Measurements from ENCODE around the gene ALG2. TPM values are rescaled to one million over a fixed set of nuclear protein-coding genes. Genes with fewer than 3 reads are reported as not detected.
A peak's percentile ranks its signal among the peaks of the same experiment; 100 is the strongest.

Gene ALG2
- total and polyA plus RNA-seq, 5 donors, result 13.1 to 26.3 (median 15.9) TPM

DNA sequence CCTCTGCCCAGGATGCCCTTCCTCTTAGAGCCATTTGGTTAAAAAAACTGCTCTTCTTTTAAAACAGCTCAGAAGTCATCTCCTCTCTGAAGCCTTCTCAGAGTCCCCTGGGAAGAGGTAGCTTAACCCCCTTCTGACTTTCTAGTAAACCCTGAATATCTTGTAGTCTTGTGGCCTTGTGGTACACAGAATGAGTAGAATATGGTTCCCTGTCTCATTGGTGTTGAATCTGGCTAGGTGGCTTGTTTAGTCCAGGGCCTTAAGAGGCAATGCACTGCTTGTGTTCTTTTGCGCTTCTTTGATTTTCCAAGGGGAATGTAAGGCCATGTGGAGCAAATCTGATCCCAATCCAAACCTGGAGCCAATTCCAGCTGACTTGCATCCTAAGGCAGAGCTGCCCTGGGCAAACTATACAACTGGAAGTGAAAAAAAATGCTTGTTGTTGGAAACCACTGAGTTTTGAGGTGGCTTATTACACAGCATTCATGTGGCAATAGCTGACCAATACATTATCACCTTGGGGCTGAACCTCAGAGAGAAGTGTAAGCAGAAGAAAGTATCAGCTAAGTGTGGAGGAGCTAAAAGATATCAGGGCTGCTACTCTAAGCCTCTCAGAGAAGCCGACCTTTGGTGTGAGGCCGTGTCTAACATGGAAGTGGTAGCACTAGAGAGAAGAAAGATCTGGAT, 31.0 kb downstream of the ALG2 start:
- intact Hi-C loops (cut with DNase I), result no loop called here
- DNase-seq (no peak), ATAC-seq (no peak)

DNA sequence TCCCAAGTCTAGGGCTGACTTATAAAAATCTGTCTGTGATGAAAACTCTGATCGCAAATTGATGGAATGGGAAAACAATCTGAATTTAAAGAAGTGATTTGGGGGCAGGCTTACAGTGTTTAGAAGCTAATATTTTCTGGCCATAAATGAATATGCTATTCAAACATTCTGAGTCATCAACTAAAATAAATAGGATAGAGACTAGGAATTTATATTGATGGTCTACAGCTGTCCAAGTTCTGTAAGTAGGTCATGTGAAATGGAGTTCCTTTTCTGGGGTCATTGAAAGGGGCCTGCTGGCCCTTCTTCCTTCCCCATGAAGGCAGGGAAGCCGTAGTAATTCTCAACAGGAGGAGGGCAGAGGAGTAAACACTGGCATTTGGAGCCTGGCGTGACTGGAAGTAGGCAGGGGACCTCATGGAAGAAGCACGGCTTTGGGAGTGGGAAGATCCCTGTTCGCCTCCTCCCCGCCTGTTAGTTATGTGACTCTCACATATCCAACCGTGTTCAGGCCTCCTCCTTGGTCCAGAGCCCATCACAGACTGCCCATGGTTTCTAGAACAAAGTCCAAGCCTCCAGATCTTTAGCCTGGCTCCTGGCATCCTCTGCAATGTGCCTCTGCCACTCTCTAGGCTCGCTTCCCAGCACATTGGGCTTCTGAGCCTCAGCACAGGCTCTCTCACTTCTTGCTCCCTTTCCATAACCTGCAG, 31.7 kb downstream of the ALG2 start:
- DNase-seq (no peak), ATAC-seq (no peak)
- Histone ChIP-seq H3K9me3 (ENCODE audit: control insufficient read depth, low read length) (no peaks in the 10 kb centered on the region), H3K27me3 (ENCODE audit: control insufficient read depth, insufficient read depth) (no peaks in the 10 kb centered on the region), H3K27ac (ENCODE audit: low read length) (no peak overlapping the region), H3K4me1 (ENCODE audit: control insufficient read depth, insufficient read depth, low read length) (no peaks in the 10 kb centered on the region), H3K4me3 (ENCODE audit: low read length) (no peak overlapping the region)
- intact Hi-C loops (cut with DNase I), result loop anchor here in 1 of 4 donors (10.0 kb wide), 1 partner anchor 625 kb away; no protein-coding TSS in a partner anchor
- WGBS, result 75% methylated on average over 8 of the region's 8 CpGs

More for the DNA sequence above, 31.0 kb downstream of the ALG2 start:
- Histone ChIP-seq H3K4me3 (ENCODE audit: low read length) (no peak overlapping the region), H3K4me1 (ENCODE audit: control insufficient read depth, insufficient read depth, low read length) (no peaks in the 10 kb centered on the region), H3K9me3 (ENCODE audit: control insufficient read depth, low read length) (no peaks in the 10 kb centered on the region), H3K27me3 (ENCODE audit: control insufficient read depth, insufficient read depth) (no peaks in the 10 kb centered on the region), H3K27ac (ENCODE audit: low read length) (no peak overlapping the region)
- 96% methylated on average over 3 of the region's 3 CpGs for WGBS

DNA sequence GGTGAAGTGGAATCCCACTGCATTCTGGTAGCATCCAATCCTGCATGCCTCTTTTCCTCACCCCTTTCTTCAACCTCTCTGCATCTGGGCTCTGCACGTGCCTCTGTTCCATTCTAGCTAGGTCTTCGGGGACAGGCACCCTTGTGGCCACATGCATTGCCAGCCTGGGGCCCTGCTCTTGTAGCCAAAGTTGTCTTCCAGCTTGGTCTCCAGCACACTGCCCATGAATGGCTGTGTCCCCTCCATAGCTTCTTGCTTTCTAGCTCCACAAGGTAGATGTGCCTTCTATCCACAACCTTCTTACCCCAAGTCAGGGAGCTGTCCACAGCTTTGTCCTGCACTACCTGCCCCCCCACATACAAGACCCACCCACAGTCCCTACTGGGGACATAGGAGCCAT, 32.6 kb downstream of the ALG2 start:
- Histone ChIP-seq H3K27me3 (ENCODE audit: control insufficient read depth, insufficient read depth) (no peaks in the 10 kb centered on the region), H3K4me3 (ENCODE audit: low read length) (no peak overlapping the region), H3K4me1 (ENCODE audit: control insufficient read depth, insufficient read depth, low read length) (no peaks in the 10 kb centered on the region), H3K9me3 (ENCODE audit: control insufficient read depth, low read length) (no peaks in the 10 kb centered on the region), H3K27ac (ENCODE audit: low read length) (no peak overlapping the region)
- DNase-seq (no peak), ATAC-seq (no peak)
- 81% methylated on average over 2 of the region's 2 CpGs for WGBS
- intact Hi-C loops (cut with DNase I), result loop anchor here in 1 of 4 donors (10.0 kb wide), 1 partner anchor 626 kb away; no protein-coding TSS in a partner anchor

DNA sequence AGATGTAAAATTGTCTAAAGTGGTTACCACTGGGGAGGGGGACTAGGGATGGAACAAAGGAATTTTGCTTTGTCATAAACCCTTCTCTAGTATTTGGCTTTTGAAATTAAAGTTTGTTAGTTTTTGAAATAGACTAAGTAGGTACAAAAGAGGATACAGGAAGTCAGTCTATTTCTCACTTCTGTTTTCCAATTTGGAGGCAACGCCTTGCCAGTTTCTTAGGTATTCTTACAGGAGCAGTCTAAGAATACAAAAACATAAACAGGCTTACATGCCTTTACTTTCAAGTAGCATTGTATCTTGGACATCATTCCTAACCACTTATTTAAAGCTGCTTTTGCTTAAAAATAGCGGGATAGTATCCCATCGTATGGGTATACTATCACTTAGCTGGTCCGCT, 34.4 kb downstream of the ALG2 start:
- WGBS, result 84% methylated on average over 4 of the region's 4 CpGs
- no peaks in the 10 kb centered on the region for H3K9me3 ChIP-seq (ENCODE audit: control insufficient read depth, low read length)
- DNase-seq (no peak), ATAC-seq (no peak)
- H3K4me3 ChIP-seq (ENCODE audit: low read length), result no peak overlapping the region
- intact Hi-C loops (cut with DNase I), result loop anchor here in 1 of 4 donors (10.0 kb wide), 1 partner anchor 627 kb away; no protein-coding TSS in a partner anchor
- H3K27me3 ChIP-seq (ENCODE audit: control insufficient read depth, insufficient read depth), result no peaks in the 10 kb centered on the region
- no peak overlapping the region for H3K27ac ChIP-seq (ENCODE audit: low read length)
- no peaks in the 10 kb centered on the region for H3K4me1 ChIP-seq (ENCODE audit: control insufficient read depth, insufficient read depth, low read length)

DNA sequence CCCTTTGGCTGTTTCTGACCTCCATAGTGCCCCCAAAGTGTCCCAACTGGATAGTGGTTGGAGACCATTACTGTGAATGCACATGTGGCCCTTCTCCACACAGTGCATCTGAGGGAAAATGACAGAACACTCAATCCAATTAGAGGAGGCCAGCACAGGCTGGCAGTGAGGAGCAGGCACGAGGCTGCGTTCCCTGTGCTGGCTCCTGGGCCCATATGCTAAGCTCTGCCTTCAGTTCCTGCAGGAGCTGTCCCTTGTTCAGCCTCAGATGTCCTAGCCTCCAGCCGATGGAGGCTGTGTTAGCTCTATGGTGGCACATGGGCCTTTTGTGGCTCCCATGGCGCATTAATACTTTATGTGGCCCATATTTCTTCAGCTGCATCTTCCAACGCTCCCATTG, 35.8 kb downstream of the ALG2 start:
- intact Hi-C loops (cut with DNase I), result loop anchor here in 1 of 4 donors (10.0 kb wide), 1 partner anchor 629 kb away; no protein-coding TSS in a partner anchor
- WGBS, result 95% methylated on average over 5 of the region's 5 CpGs

DNA sequence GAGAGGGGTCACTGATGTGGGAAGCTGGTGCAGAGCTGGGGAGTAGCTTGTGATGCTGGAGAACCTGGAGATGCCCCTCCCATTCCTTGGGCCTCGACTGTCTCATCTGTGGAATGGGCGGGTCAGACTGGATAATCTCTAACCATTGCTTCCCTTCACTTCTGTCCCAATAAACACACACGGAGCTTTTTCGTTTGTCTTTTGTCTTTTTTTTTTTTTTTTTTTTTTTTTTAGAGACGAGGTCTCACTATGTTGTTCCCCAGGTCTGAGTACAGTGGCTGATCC, 36.5 kb downstream of the ALG2 start:
- Histone ChIP-seq H3K9me3 (ENCODE audit: control insufficient read depth, low read length) (no peaks in the 10 kb centered on the region), H3K27me3 (ENCODE audit: control insufficient read depth, insufficient read depth) (no peaks in the 10 kb centered on the region), H3K27ac (ENCODE audit: low read length) (no peak overlapping the region), H3K4me1 (ENCODE audit: control insufficient read depth, insufficient read depth, low read length) (no peaks in the 10 kb centered on the region), H3K4me3 (ENCODE audit: low read length) (no peak overlapping the region)
- intact Hi-C loops (cut with DNase I), result loop anchor here in 1 of 4 donors (10.0 kb wide), 1 partner anchor 630 kb away; no protein-coding TSS in a partner anchor
- 90% methylated on average over 5 of the region's 5 CpGs for WGBS
- DNase-seq, result no peak
- ATAC-seq, result no peak

More for the DNA sequence above, 35.8 kb downstream of the ALG2 start:
- ATAC-seq (no peak), DNase-seq (no peak)
- Histone ChIP-seq H3K27ac (ENCODE audit: low read length) (no peak overlapping the region), H3K27me3 (ENCODE audit: control insufficient read depth, insufficient read depth) (no peaks in the 10 kb centered on the region), H3K9me3 (ENCODE audit: control insufficient read depth, low read length) (no peaks in the 10 kb centered on the region), H3K4me1 (ENCODE audit: control insufficient read depth, insufficient read depth, low read length) (no peaks in the 10 kb centered on the region), H3K4me3 (ENCODE audit: low read length) (no peak overlapping the region)

DNA sequence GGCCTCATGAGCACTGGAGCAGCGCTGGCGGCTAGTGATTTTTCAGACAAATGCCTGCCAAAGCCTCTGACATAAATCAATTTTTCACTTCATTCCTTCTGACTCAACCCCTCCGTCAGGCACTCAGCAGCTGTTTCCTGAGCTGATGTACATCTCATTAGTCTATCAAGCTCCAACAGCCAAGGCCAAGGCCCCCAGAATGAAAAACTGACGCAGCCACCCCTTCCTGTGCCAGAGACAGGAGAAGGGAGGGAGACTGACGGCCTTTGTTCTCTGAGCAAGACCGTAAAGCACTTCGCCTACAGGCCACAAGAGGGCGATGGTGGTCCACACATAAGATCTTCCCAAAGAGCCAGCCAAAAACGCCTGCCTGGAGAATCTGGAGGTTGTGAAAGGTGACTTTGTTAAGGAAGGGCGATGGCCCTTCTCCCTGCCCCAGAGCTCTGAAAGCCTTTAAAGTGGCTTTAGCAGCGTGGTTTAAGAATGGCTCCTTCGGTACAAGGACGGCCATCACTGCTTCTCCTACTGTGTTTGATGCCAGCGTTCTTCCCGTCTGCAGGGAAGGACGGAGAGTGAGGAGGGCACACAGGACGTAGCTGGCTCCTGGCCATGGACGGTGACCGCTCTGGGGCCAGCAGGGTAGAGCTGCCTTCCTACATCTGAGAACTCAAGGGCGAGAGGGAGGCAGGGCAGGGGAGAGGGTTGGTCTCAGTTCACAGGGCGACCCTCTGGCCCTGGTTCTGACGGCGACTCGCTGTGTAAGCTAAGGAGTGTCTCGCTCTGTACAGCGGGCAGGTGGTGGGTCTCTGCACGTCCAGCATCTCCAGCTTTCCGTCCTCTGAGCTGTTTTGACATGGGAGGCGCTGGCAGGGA, 37.0 kb downstream of the ALG2 start:
- 27% methylated on average over 29 of the region's 29 CpGs for WGBS
- ATAC-seq (peak; percentile 90 to 91), DNase-seq (peak; percentile 90 to 96 (median 92))
- Histone ChIP-seq H3K4me3 (ENCODE audit: low read length) (no peak overlapping the region), H3K27ac (ENCODE audit: low read length) (no peak overlapping the region), H3K9me3 (ENCODE audit: control insufficient read depth, low read length) (no peaks in the 10 kb centered on the region), H3K27me3 (ENCODE audit: control insufficient read depth, insufficient read depth) (no peaks in the 10 kb centered on the region), H3K4me1 (ENCODE audit: control insufficient read depth, insufficient read depth, low read length) (no peaks in the 10 kb centered on the region)
- intact Hi-C loops (cut with DNase I), result loop anchor here in 1 of 4 donors (10.0 kb wide), 1 partner anchor 630 kb away; no protein-coding TSS in a partner anchor

DNA sequence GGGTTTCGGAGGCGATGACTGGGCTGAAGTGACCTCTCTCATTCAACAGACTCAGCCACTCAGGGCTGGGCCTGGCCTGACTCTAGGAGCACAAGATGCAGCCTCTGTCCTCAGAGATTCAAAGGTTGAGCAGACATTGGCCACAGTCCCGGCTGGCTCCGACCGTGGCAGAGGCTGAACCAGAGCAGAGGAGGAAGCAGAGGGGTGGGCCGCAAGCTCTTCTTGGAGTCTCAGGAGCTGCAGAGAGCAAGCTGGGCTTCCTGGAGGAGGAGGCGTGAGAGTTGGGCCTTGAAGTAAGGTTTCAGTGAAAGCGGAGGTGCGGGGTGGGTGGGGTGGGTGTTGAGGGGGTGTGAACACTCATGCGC, 37.6 kb downstream of the ALG2 start:
- no peaks in the 10 kb centered on the region for H3K4me1 ChIP-seq (ENCODE audit: control insufficient read depth, insufficient read depth, low read length)
- H3K9me3 ChIP-seq (ENCODE audit: control insufficient read depth, low read length), result no peaks in the 10 kb centered on the region
- WGBS, result 45% methylated on average over 10 of the region's 10 CpGs
- H3K27me3 ChIP-seq (ENCODE audit: control insufficient read depth, insufficient read depth), result no peaks in the 10 kb centered on the region
- peak; percentile 68 to 84 (median 69) for DNase-seq
- no peak overlapping the region for H3K4me3 ChIP-seq (ENCODE audit: low read length)
- intact Hi-C loops (cut with DNase I), result loop anchor here in 1 of 4 donors (10.0 kb wide), 1 partner anchor 631 kb away; no protein-coding TSS in a partner anchor
- ATAC-seq, result peak; percentile 52 to 57
- no peak overlapping the region for H3K27ac ChIP-seq (ENCODE audit: low read length)

DNA sequence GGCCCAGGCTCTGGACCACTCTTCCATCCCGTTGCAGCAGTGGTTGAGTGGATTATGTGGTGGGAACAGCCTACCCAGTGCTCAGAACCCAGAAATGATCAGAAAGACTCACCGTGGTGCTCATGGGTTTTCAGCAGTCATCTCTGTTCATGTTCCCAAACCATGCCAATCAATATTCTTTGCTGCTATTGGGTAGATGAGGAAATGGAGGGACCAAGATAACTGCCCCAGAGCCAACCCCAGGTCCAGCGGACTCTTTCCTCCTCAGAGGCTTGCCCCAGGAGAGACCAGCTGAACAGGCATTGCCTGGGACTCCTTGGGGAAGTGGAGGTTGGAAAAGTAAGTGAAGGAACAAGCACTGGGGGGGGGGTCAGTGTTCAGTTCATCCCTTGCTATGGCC, 38.1 kb downstream of the ALG2 start:
- DNase-seq (no peak), ATAC-seq (no peak)
- WGBS, result 85% methylated on average over 3 of the region's 3 CpGs
- intact Hi-C loops (cut with DNase I), result loop anchor here in 1 of 4 donors (10.0 kb wide), 1 partner anchor 631 kb away; no protein-coding TSS in a partner anchor
- no peaks in the 10 kb centered on the region for H3K4me1 ChIP-seq (ENCODE audit: control insufficient read depth, insufficient read depth, low read length)
- H3K4me3 ChIP-seq (ENCODE audit: low read length), result no peak overlapping the region
- no peaks in the 10 kb centered on the region for H3K9me3 ChIP-seq (ENCODE audit: control insufficient read depth, low read length)
- no peaks in the 10 kb centered on the region for H3K27me3 ChIP-seq (ENCODE audit: control insufficient read depth, insufficient read depth)
- no peak overlapping the region for H3K27ac ChIP-seq (ENCODE audit: low read length)

DNA sequence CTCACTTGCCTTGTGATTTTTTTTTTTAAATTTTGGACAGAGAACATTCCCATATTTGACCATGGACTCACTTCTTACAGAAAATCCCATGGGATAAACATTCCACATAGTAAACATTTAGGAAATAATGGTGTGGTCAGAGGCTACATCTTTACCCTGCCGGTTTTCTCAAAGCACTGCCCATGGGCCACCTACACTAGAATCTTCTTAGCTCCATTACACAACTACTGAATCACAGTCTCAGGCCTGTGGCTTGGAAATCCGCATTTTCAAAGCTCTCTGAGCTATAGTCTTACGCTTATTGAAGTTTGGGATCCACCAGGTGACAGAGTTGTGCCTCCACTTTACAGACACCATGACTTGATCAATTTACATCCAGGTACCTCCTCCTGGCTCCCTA, 39.4 kb downstream of the ALG2 start:
- Histone ChIP-seq H3K9me3 (ENCODE audit: control insufficient read depth, low read length) (no peaks in the 10 kb centered on the region), H3K4me3 (ENCODE audit: low read length) (no peak overlapping the region), H3K27ac (ENCODE audit: low read length) (no peak overlapping the region), H3K27me3 (ENCODE audit: control insufficient read depth, insufficient read depth) (no peaks in the 10 kb centered on the region), H3K4me1 (ENCODE audit: control insufficient read depth, insufficient read depth, low read length) (no peaks in the 10 kb centered on the region)
- DNase-seq, result no peak
- WGBS, result 91% methylated on average over 3 of the region's 3 CpGs
- intact Hi-C loops (cut with DNase I), result loop anchor here in 1 of 4 donors (10.0 kb wide), 1 partner anchor 632 kb away; no protein-coding TSS in a partner anchor
- no peak for ATAC-seq
